H1 (cell line): ENCODE measurements around the gene MAP3K6. TPM values are rescaled to one million over a fixed set of nuclear protein-coding genes. Genes with fewer than 3 reads are reported as not detected.

Source experiments
- CTCF ChIA-PET: fragments of 300-600 bp; sonication (Branson Sonifier 250); formaldehyde crosslinking; loops from one replicate; lab custom pipeline; 2021; ENCODE audit not compliant: partially characterized antibody; lab: Charles Lee
- POLR2A ChIA-PET: fragments of 300-600 bp; sonication (Branson Sonifier 250); formaldehyde crosslinking; loops from one replicate; lab custom pipeline; 2021; ENCODE audit warnings: inconsistent platforms; ENCODE audit not compliant: partially characterized antibody; lab: Charles Lee
- DNase-seq, 2 experiments: peaks; one replicate each; pipeline versions ENCODE4 v3.0.0 to v3.0.0-alpha.2; 2010 to 2022; ENCODE audit warnings: low spot score in 2 of 2, low read depth in 1 of 2, mixed read lengths in 1 of 2
- FAIRE-seq: peaks from 2 replicates; lab custom pipeline; 2011; peaks lifted over from hg19 to GRCh38; lab: Jason Lieb, UNC
- H2AFZ ChIP-seq: 2 replicates; pipeline ENCODE4 v1.8.1; 2012; ENCODE audit warnings: low read length, inconsistent platforms
- H2AK5ac ChIP-seq: 2 replicates; pipeline ENCODE4 v1.6.1; 2013; ENCODE audit warnings: low read depth, low read length
- H2BK120ac ChIP-seq: replicated peaks from 2 replicates; pipeline ENCODE3; 2013; ENCODE audit warnings: low read depth, low read length, inconsistent platforms
- H2BK12ac ChIP-seq: 2 replicates; pipeline ENCODE4 v1.6.1; 2013; ENCODE audit warnings: low read depth, low read length
- H2BK15ac ChIP-seq: 2 replicates; pipeline ENCODE4 v1.6.1; 2013; ENCODE audit warnings: low read length
- H2BK20ac ChIP-seq: 2 replicates; pipeline ENCODE4 v1.6.1; 2013; ENCODE audit warnings: low read length
- H2BK5ac ChIP-seq: 2 replicates; pipeline ENCODE4 v1.6.1; 2013; ENCODE audit warnings: low read depth, low read length
- H3K14ac ChIP-seq: 2 replicates; pipeline ENCODE4 v1.6.1; 2013; ENCODE audit warnings: inconsistent platforms; ENCODE audit not compliant: insufficient read length
- H3K18ac ChIP-seq: 2 replicates; pipeline ENCODE4 v1.6.1; 2013; ENCODE audit warnings: low read length; ENCODE audit errors: extremely low read depth
- H3K23ac ChIP-seq: 2 replicates; pipeline ENCODE4 v1.6.1; 2013; ENCODE audit warnings: inconsistent platforms; ENCODE audit not compliant: insufficient read length
- H3K23me2 ChIP-seq: 2 replicates; pipeline ENCODE4 v1.6.1; 2013; ENCODE audit warnings: low read depth, low read length
- H3K27ac ChIP-seq: 2 replicates; pipeline ENCODE4 v1.6.1; 2011; ENCODE audit warnings: low read depth, low read length, inconsistent platforms
- H3K27me3 ChIP-seq, 4 experiments: replicated peaks in 1 of 4; 1 replicate in 1 of 4; 2 replicates in 3 of 4; pipeline versions ENCODE4 v1.6.1 to v1.8.1; 2011 to 2013; ENCODE audit warnings: low read length in 3 of 4, mild to moderate bottlenecking in 3 of 4, inconsistent platforms in 2 of 4, mixed read lengths in 2 of 4, moderate library complexity in 1 of 4; ENCODE audit not compliant: control insufficient read depth in 3 of 4, insufficient read depth in 3 of 4; ENCODE audit errors: extremely low read depth in 1 of 4
- H3K36me3 ChIP-seq, 4 experiments: 2 replicates each; pipeline versions ENCODE4 v1.6.1 to v1.8.1; 2011 to 2013; ENCODE audit warnings: mild to moderate bottlenecking in 4 of 4, low read length in 3 of 4, moderate library complexity in 2 of 4, control low read depth in 1 of 4, inconsistent platforms in 1 of 4; ENCODE audit not compliant: insufficient read depth in 4 of 4, control insufficient read depth in 2 of 4
- H3K4ac ChIP-seq: replicated peaks from 2 replicates; pipeline ENCODE3; 2013; ENCODE audit warnings: low read length, low read depth, mixed read lengths, inconsistent platforms; ENCODE audit not compliant: insufficient read length
- H3K4me1 ChIP-seq, 4 experiments: replicated peaks in 1 of 4; 1 replicate in 1 of 4; 2 replicates in 3 of 4; pipeline versions ENCODE4 v1.6.1 to v1.8.1; 2011 to 2013; ENCODE audit warnings: low read length in 3 of 4, inconsistent platforms in 2 of 4, mixed read lengths in 1 of 4; ENCODE audit not compliant: insufficient read depth in 4 of 4, control insufficient read depth in 3 of 4
- H3K4me2 ChIP-seq, 2 experiments: 2 replicates each; pipeline versions ENCODE4 v1.6.1 to v1.8.1; 2011 to 2013; ENCODE audit warnings: low read depth in 2 of 2, low read length in 2 of 2, control low read depth in 1 of 2, inconsistent platforms in 1 of 2, mild to moderate bottlenecking in 1 of 2; ENCODE audit not compliant: insufficient read depth in 1 of 2
- H3K4me3 ChIP-seq, 4 experiments: fragments of 200-600, 300-600 bp in 1 of 4; sonication (generic), shearing (Covaris generic), sonication (Bioruptor Twin) in 1 of 4; 2 replicates each; pipeline versions ENCODE4 v1.5.1 to v1.8.1; 2011 to 2016; ENCODE audit warnings: low read length in 4 of 4, low read depth in 3 of 4, control low read depth in 2 of 4, inconsistent platforms in 2 of 4, mild to moderate bottlenecking in 2 of 4, mixed read lengths in 1 of 4, moderate library complexity in 1 of 4; ENCODE audit not compliant: insufficient read depth in 2 of 4; ENCODE audit errors: extremely low read depth in 1 of 4
- H3K56ac ChIP-seq: replicated peaks from 2 replicates; pipeline ENCODE3; 2013; ENCODE audit warnings: low read depth, mild to moderate bottlenecking, mixed read lengths, low read length, inconsistent platforms; ENCODE audit not compliant: insufficient read length
- H3K79me1 ChIP-seq: 2 replicates; pipeline ENCODE4 v1.6.1; 2013; ENCODE audit warnings: low read depth, low read length, control low read depth
- H3K79me2 ChIP-seq, 2 experiments: 2 replicates each; pipeline versions ENCODE4 v1.6.1 to v1.8.1; 2012 to 2013; ENCODE audit warnings: low read length in 2 of 2, mild to moderate bottlenecking in 2 of 2, inconsistent platforms in 1 of 2; ENCODE audit not compliant: insufficient read depth in 2 of 2, control insufficient read depth in 1 of 2
- H3K9ac ChIP-seq, 4 experiments: replicated peaks in 1 of 4; 1 replicate in 1 of 4; 2 replicates in 3 of 4; pipeline versions ENCODE4 v1.6.1 to v1.8.1; 2011 to 2013; ENCODE audit warnings: low read depth in 3 of 4, low read length in 3 of 4, control low read depth in 2 of 4, mild to moderate bottlenecking in 2 of 4, moderate library complexity in 2 of 4, inconsistent platforms in 1 of 4; ENCODE audit errors: extremely low read depth in 1 of 4
- H3K9me3 ChIP-seq, 2 experiments: 2 replicates each; pipeline versions ENCODE4 v1.6.1 to v1.8.1; 2012 to 2013; ENCODE audit warnings: mild to moderate bottlenecking in 2 of 2, moderate library complexity in 2 of 2, control low read depth in 1 of 2, inconsistent platforms in 1 of 2, low read depth in 1 of 2, low read length in 1 of 2, mixed read lengths in 1 of 2; ENCODE audit not compliant: insufficient read depth in 2 of 2
- H4K20me1 ChIP-seq, 2 experiments: replicated peaks in 1 of 2; 2 replicates each; pipeline versions ENCODE3 to v1.8.1; 2011 to 2013; ENCODE audit warnings: inconsistent platforms in 2 of 2, low read length in 2 of 2, mild to moderate bottlenecking in 1 of 2; ENCODE audit not compliant: insufficient read depth in 2 of 2, control insufficient read depth in 1 of 2
- H4K5ac ChIP-seq: 2 replicates; pipeline ENCODE4 v1.6.1; 2013; ENCODE audit warnings: low read length, low read depth, mixed read lengths, inconsistent platforms; ENCODE audit not compliant: insufficient read length
- H4K8ac ChIP-seq: 2 replicates; pipeline ENCODE4 v1.8.0; 2013; ENCODE audit warnings: mild to moderate bottlenecking, moderate library complexity, low read length, inconsistent platforms; ENCODE audit not compliant: insufficient read depth; ENCODE audit errors: extremely low read depth
- H4K91ac ChIP-seq: replicated peaks from 2 replicates; pipeline ENCODE3; 2013; ENCODE audit warnings: low read length, mixed read lengths, inconsistent platforms; ENCODE audit not compliant: insufficient read length
- CEBPB ChIP-seq: IDR thresholded peaks from 2 replicates; pipeline ENCODE4 v1.6.1; 2012; ENCODE audit warnings: low read depth, low read length
- CHD1 ChIP-seq: IDR thresholded peaks from 2 replicates; pipeline ENCODE4 v1.6.1; 2012; ENCODE audit warnings: low read depth, low read length, improper control_type of control experiment
- EP300 ChIP-seq, 2 experiments: IDR thresholded peaks; 1 replicate in 1 of 2; 2 replicates in 1 of 2; pipeline ENCODE4 v1.6.1; 2011 to 2012; ENCODE audit warnings: low read depth in 2 of 2, low read length in 2 of 2, mild to moderate bottlenecking in 2 of 2, borderline replicate concordance in 1 of 2, inconsistent platforms in 1 of 2, moderate library complexity in 1 of 2
- JUN ChIP-seq: IDR thresholded peaks from 2 replicates; pipeline ENCODE4 v1.6.1; 2011; ENCODE audit warnings: low read depth, mild to moderate bottlenecking, improper control_type of control experiment, low read length
- KDM4A ChIP-seq: IDR thresholded peaks from one replicate; pipeline ENCODE4 v1.7.1; 2012; ENCODE audit warnings: low read depth, mild to moderate bottlenecking, moderate library complexity, low read length, inconsistent platforms; ENCODE audit not compliant: severe bottlenecking
- MAFK ChIP-seq: IDR thresholded peaks from 2 replicates; pipeline ENCODE4 v1.6.1; 2012; ENCODE audit warnings: low read depth, mild to moderate bottlenecking, improper control_type of control experiment, low read length
- RXRA ChIP-seq: IDR thresholded peaks from 2 replicates; pipeline ENCODE4 v1.6.1; 2011; ENCODE audit warnings: low read depth, mild to moderate bottlenecking, low read length, moderate library complexity; ENCODE audit not compliant: insufficient read depth
- SIX5 ChIP-seq: IDR thresholded peaks from 2 replicates; pipeline ENCODE4 v1.6.1; 2011; ENCODE audit warnings: mild to moderate bottlenecking, low read depth, low read length
- SP1 ChIP-seq: IDR thresholded peaks from 2 replicates; pipeline ENCODE4 v1.6.1; 2011; ENCODE audit warnings: low read depth, low read length
- WGBS, 2 experiments: shearing (Covaris generic) in 1 of 2; methylation state at CpG; one replicate each; pipeline versions ENCODE4 v1.1.6 to v1.1.7; 2013 to 2015; ENCODE audit warnings: low lambda C conversion rate in 2 of 2, mixed read lengths in 2 of 2, inconsistent platforms in 1 of 2, low coverage in 1 of 2, missing lambda C conversion rate in 1 of 2; ENCODE audit not compliant: insufficient replicate concordance in 2 of 2, insufficient coverage in 1 of 2, insufficient read length in 1 of 2; ENCODE audit errors: extremely low coverage in 1 of 2, missing lambda C conversion rate in 1 of 2; 5-methylcytosine and 5-hydroxymethylcytosine counted together
- polyA plus RNA-seq, 7 experiments: library from polyadenylated mRNA; depleted of rRNA in 3 of 7; stranded (reverse) in 5 of 7; unstranded in 2 of 7; fragments of >200 nt in 5 of 7; fragments of 200-250 nt in 2 of 7; gene quantifications; 1 replicate in 5 of 7; 2 replicates in 1 of 7; 4 replicates in 1 of 7; pipeline versions ENCODE4 v1.2.1 to v1.2.3, GENCODE V29; 2011 to 2013; ENCODE audit warnings: missing spikeins in 2 of 7, mixed read lengths in 2 of 7
- total RNA-seq: library from RNA; stranded (reverse); fragmentation: NEBNext Ultra II Directional; extraction: Animal tissue kit (Norgen Biotek cat#: 25700); gene quantifications from 2 replicates; pipeline ENCODE4 v1.2.1, GENCODE V29; 2021

Gene MAP3K6
- total and polyA plus RNA-seq, 2 of the 8 experiments (the other 6 are each of a cell fraction or from before 2014, with no cell fraction given) = 7.4 to 7.6 TPM

DNA sequence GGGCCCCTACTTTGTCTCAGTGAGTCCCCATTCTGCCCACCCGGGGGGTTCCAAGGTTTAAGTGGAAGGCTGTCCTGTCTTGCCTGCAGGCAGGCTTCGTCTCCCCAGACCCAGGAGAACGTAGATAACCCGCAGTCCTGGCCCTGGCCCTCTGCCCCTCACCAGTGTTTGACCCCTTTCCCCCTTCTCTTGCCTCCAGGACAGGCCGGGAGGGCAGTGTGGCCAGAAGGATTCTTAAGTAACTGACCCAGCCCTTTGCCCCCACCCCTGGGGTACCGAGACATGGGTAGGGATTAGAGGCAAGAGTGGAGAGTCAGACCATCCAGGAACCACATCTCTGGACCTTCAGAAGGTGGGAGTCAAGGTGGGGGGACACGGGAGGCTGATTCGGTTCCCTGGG is 36.0 kb downstream of the MAP3K6 start:
- 89% methylated on average over 7 of the region's 8 CpGs; no CpG with 5 or more reads in 1 of the 2 experiments for WGBS, 2 experiments
- no peak overlapping the region for H3K27ac ChIP-seq
- H2BK120ac ChIP-seq = no peak overlapping the region
- peaks cover 4 to 18% (median 13%) of the 10 kb centered on the region in 4 experiments; a peak in 7 of 8 replicates for H3K36me3 ChIP-seq
- peaks cover 0 to 30% of the 10 kb centered on the region in 2 experiments; a peak in 3 of 4 replicates for H3K79me2 ChIP-seq
- no peak overlapping the region for H4K5ac ChIP-seq
- no peaks in the 10 kb centered on the region for H3K27me3 ChIP-seq
- FAIRE-seq = no peak
- DNase-seq = no peak
- POLR2A ChIA-PET = interaction anchor here (2.4 kb wide), 1 partner anchor 11 kb away, joined by 14 read pairs; the partner anchor contains the start of gene SYTL1
- H3K14ac ChIP-seq = no peak overlapping the region
- no peaks in the 10 kb centered on the region for H3K9me3 ChIP-seq
- H4K20me1 ChIP-seq = peaks cover 8 to 20% of the 10 kb centered on the region in 2 experiments
- H3K4me3 ChIP-seq = no peak overlapping the region
- H2BK5ac ChIP-seq = no peak overlapping the region
- no peak overlapping the region for H3K56ac ChIP-seq
- H3K4me2 ChIP-seq = no peak overlapping the region
- no peak overlapping the region for H2AFZ ChIP-seq
- no peaks in the 10 kb centered on the region for H3K4me1 ChIP-seq
- H2BK12ac ChIP-seq = no peak overlapping the region
- H3K18ac ChIP-seq = no peak overlapping the region
- no peaks in the 10 kb centered on the region for H3K23me2 ChIP-seq
- H4K8ac ChIP-seq = no peak overlapping the region
- no peak overlapping the region for H2BK20ac ChIP-seq
- H3K9ac ChIP-seq = no peak overlapping the region
- H2AK5ac ChIP-seq = no peak overlapping the region
- no peak overlapping the region for H3K23ac ChIP-seq
- CTCF ChIA-PET = interaction anchor here (0.7 to 17.0 kb wide), 8 partner anchors 14 to 65 kb away, joined by 3 to 321 read pairs (median 27); no protein-coding TSS in a partner anchor
- H2BK15ac ChIP-seq = no peak overlapping the region
- H3K79me1 ChIP-seq = peaks cover 3% of the 10 kb centered on the region; the same call in 1 of the 2 replicates
- H3K4ac ChIP-seq = no peak overlapping the region
- H4K91ac ChIP-seq = no peak overlapping the region
- TF ChIP-seq CEBPB (no peak), CHD1 (no peak), JUN (no peak), RXRA (no peak), KDM4A (no peak), SIX5 (no peak), MAFK (no peak), SP1 (no peak), EP300 (IDR thresholded peaks at IDR 0.05; ENCODE audit: borderline replicate concordance in 1 of 2, low read depth in 2 of 2, low read length in 2 of 2) (no peak)
- TF ChIP-seq, all 59 proteins: peak for 0
